ENCODE results near the gene BACH2.
A peak's percentile ranks its signal among the peaks of the same experiment; 100 is the strongest.

BACH2 gene

DNA sequence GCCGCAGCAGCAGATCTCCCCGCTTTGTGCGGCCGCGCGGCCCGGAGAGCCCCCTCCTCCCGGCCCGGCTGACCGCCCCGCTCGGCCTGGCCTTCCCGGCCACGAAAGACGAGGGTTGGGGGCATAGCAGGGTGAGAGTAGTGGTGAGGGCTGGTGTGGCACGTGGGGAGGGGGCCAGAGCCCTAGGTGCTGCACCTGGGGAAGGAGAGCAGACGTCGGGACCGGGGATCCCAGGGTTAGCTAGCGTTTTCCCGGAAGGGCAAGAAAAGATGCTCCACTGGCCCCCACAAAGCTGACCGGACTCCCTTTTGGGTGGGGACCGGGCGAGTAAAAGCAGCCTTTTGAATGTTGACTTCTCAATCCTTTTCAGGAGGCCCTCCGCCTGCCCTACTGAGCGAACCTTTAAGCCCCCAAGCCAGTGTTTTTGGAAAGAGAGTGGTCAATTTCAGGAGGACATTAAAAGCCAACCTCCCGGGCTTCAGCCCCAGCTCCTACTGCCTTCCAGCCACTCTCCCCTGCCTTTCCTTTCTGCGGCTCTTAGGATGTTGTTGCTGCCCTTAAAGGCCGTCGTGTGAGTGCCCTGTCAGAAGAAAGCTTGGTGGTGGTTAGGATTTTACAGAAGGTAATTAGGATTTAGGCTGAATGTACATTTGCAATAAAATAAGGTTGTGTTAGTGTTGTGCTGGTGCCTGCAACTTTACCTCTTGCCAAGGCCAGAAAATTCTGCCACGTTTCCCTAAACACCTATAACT is 648 bp upstream of the BACH2 start:
- no peak overlapping the region; the same call in 1 of the 2 replicates for H3K4me3 ChIP-seq (ENCODE audit: control insufficient read depth, low read depth, low read length)
- TF ChIP-seq, protein P1, sequence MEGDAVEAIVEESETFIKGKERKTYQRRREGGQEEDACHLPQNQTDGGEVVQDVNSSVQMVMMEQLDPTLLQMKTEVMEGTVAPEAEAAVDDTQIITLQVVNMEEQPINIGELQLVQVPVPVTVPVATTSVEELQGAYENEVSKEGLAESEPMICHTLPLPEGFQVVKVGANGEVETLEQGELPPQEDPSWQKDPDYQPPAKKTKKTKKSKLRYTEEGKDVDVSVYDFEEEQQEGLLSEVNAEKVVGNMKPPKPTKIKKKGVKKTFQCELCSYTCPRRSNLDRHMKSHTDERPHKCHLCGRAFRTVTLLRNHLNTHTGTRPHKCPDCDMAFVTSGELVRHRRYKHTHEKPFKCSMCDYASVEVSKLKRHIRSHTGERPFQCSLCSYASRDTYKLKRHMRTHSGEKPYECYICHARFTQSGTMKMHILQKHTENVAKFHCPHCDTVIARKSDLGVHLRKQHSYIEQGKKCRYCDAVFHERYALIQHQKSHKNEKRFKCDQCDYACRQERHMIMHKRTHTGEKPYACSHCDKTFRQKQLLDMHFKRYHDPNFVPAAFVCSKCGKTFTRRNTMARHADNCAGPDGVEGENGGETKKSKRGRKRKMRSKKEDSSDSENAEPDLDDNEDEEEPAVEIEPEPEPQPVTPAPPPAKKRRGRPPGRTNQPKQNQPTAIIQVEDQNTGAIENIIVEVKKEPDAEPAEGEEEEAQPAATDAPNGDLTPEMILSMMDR (IDR thresholded peaks at IDR 0.05; ENCODE audit: control insufficient read depth, insufficient read depth, low read depth, low read length, missing control alignments) = no peak
- DNase-seq (ENCODE audit: low read depth) = no peak

DNA sequence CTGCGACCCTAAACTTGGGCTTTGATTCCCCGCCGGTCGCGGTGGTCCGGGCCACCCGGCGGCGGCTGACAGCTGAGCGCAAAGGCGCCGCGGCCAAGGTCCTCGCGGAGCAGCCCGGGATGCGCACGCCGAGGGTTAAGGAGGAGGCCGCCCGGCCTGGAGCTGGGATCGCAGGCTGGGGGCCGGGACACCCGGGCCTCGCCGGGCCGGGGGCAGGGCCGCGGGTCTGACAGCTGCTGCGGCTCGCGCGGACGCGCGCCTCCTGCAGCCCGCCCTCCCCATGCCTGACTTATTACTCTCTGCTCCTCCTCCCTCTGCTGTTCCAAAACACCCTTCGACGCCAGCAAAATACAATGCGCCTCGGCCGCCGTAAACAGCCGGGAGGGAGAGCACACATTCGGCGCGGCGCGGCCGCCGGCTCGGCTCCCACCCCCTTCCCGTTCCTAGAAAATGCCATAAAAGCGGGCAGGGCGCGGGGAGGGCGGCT is 746 bp downstream of the BACH2 start:
- DNase-seq (ENCODE audit: low read depth) = no peak
- peak overlapping the region; percentile 28 for H3K4me3 ChIP-seq (ENCODE audit: control insufficient read depth, low read depth, low read length)
- TF ChIP-seq, protein P1 (IDR thresholded peaks at IDR 0.05; ENCODE audit: control insufficient read depth, insufficient read depth, low read depth, low read length, missing control alignments) = no peak

DNA sequence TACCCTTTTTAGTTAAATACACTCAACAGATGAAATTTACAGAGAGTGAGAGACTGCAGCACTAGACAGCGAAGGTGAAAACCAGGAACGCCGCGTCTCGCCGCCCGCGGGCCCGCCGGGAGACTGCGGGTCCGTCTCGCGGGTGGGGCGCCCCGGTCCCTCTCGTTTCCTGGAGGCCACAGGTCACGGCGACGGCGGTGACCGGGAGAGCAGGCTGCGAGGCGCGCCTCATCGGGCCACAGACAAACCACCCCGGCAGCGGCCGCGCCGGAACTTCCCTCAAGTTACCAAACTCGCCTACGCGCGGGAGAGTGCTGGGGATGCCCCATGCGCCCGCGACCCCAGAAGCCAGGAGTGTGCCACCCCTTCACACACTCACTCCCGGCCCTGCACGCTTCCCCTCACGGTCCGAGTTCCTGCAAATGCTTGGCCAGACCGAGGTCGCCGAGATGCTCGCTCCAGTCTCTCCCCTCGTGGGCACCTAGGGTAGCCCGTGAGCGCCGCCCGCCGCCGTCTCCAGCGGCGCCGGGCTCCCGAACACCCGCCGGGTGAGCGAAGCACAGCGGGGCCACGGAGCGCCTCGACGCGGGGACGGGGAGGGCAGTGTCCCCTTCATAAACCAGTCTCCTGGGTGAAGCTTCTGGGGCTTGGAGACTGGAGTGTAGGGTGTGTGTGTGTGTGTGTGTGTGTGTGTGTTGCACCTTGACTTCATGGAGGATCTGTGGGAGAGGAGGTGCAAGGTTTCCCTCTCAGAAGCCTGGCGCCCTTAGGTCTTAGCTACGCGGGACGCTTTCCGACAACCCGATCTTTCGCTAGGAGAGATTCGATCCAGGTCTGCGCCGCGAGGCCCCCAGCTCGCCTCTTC is 1.4 kb downstream of the BACH2 start:
- TF ChIP-seq, protein P1 (IDR thresholded peaks at IDR 0.05; ENCODE audit: control insufficient read depth, insufficient read depth, low read depth, low read length, missing control alignments) = no peak
- peak overlapping the region; percentile 6 for H3K4me3 ChIP-seq (ENCODE audit: control insufficient read depth, low read depth, low read length)
- no peak for DNase-seq (ENCODE audit: low read depth)

GRCh38 chr6:90294614-90294988 is 2.0 kb downstream of the BACH2 start:
- DNase-seq (ENCODE audit: low read depth) = no peak
- TF ChIP-seq, protein P1 (IDR thresholded peaks at IDR 0.05; ENCODE audit: control insufficient read depth, insufficient read depth, low read depth, low read length, missing control alignments) = no peak
- no peak overlapping the region for H3K4me3 ChIP-seq (ENCODE audit: control insufficient read depth, low read depth, low read length)

- TF ChIP-seq, protein P1 (IDR thresholded peaks at IDR 0.05; ENCODE audit: control insufficient read depth, insufficient read depth, low read depth, low read length, missing control alignments) = no peak
- no peak for DNase-seq (ENCODE audit: low read depth)
- H3K4me3 ChIP-seq (ENCODE audit: control insufficient read depth, low read depth, low read length) = no peak overlapping the region
These were observed 2.6 kb downstream of the BACH2 start for GRCh38 chr6:90294008-90294511.

GRCh38 chr6:90293319-90293953 is 3.2 kb downstream of the BACH2 start:
- TF ChIP-seq, protein P1 (IDR thresholded peaks at IDR 0.05; ENCODE audit: control insufficient read depth, insufficient read depth, low read depth, low read length, missing control alignments) = no peak
- no peak overlapping the region for H3K4me3 ChIP-seq (ENCODE audit: control insufficient read depth, low read depth, low read length)

More at GRCh38 chr6:90293319-90293953, 3.2 kb downstream of the BACH2 start:
- DNase-seq (ENCODE audit: low read depth) = no peak

All from AG09309 (cell line).